GM19455 (cell line): ENCODE results near the gene SLC31A2.
"Not testable (repeated sequence)": the region's sequence is repeated elsewhere in the genome, so short reads cannot be mapped to it uniquely, and the experiment has no call there.

Experiments used
- ATAC-seq: cut with Tn5 transposase; IDR thresholded peaks from one replicate; pipeline ENCODE4 v1.9.1; 2021; ENCODE audit not compliant: unreplicated experiment

SLC31A2 gene

DNA sequence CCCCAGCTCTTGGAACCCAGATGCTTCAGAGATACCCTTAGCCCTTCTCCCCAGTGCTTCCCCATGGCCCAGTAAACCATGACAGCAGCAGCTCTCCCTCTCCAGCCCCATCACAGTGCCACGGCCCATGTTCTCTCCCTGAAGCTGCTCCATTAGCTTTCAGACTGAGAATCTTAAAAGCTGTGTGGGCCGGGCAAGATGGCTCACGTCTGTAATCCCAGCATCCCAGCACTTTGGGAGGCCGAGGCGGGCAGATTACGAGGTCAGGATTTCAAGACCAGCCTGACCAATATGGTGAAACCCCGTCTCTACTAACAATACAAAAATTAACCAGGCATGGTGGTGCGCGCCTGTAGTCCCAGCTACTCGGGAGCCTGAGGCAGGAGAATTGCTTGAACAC lies 1.2 kb upstream of the SLC31A2 start:
- ATAC-seq, result not testable (repeated sequence)

DNA sequence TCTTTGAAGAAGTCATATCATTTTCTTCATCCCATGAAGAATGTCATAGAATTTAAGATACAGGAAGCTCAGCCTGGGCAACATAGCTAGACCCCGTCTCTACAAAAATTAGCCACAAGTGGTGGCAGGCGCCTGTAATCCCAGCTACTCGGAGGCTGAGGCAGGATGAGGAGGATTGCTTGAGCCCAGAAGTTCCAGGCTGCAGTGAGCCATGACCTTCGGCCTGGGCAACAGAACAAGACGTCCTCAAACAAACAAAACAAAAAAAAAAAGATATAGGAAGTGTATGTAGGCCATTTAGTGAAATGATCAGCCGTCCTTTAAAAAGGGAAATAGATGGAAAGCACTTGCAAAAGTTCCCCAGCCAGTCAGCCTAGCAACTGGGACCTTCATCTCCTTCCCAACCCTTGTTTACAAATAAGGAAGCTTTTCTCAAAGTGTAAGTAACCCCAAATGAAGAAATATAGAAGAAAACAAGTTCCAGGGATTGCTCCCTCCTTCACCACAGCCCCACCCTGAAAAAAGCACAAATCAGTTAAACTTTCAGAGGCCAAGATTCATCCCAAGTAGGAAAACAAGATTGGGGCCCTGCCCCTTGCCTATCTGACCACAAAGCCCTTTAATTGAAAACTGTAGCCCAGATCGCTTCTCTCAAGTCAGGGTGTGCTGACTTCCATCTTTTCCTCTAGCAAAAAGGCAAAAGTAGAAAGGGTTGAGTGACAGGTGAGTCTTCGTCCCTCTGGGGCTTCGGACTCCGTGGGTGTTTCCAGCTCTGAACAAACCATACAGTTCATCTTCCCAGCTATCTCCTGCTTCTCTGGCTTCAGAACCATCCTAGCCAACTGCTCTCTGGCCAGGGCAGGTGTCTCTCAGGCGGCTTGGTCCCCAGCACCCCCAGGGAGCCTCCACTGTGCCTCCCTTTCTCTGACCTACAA lies 1.2 kb downstream of the SLC31A2 start:
- no peak for ATAC-seq

DNA sequence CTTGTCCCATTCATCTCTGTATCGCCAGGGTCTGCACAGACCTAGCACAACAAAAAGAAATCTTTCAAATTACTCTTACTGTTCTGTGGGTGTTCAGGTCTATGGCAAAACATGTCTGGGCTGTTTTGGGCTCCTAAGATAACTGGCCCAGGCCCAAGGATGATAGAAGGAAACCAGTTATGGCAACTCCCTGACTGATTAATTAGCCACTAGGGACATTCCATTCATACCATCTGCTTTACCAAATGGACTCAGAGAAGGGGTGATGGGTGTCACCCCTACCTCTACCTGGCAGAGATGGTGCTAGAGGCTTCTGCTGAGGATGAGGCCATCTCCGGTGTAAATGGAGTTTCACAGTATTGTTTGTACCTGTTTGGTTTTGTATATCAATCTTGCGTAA lies 1.9 kb downstream of the SLC31A2 start:
- no peak for ATAC-seq

DNA sequence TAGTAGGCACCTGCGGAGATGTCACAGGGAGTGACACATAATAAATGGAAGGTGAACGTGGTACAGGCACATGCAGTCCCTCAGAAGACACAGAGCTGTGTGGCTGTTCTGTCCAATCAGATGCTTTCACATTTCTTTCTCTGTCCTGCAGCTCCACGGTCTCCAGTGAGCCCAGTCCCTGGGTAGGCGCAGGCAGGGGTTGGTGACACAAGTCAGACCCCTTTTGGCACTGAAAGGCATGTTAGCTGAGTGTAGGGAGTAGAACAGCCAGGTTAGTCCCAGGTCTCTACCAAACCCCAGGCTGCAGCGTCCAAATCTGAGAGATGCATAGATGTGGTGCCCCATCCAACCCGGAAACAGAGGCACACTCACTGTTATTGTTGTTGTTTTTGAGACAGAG lies 2.8 kb downstream of the SLC31A2 start:
- ATAC-seq, result no peak

DNA sequence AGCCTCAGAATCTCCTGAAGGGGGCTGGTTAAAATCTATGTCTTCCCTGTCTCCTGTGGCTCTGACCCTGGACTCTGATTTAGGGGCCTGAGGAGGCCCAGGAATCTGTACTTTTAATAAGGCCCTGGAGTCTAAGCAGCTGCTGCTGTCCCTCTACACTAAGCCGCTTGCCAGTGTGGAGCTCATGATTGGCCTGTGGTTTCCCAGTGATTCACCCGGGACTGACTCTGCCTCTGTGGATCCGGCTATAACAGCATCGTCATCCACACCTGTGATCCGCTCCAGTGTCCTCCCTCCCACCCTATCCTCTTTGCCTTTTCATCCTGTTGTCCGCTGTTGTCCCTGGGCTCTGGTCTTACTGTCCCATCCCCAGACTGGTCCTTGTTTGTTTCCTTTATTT lies 3.7 kb downstream of the SLC31A2 start:
- no peak for ATAC-seq

DNA sequence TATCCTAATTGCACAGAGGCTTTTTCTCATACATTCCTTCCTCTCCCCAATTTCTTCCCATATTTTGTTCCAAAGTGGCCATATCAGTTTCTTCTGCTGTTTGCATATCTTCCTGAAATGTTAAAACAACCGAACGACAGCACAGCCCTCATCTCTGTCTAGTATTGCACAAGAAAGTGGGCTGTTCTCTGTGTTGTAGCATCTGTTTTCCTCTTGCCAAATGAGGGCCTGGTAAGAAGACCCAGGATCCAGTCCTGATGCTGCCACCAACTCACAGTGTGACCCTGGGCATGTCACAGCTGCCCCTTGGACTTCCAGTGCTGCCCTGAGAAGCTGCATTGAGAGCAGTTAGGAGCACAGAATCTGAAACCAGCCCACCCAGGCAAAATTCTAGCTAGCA lies 4.1 kb downstream of the SLC31A2 start:
- no peak for ATAC-seq

DNA sequence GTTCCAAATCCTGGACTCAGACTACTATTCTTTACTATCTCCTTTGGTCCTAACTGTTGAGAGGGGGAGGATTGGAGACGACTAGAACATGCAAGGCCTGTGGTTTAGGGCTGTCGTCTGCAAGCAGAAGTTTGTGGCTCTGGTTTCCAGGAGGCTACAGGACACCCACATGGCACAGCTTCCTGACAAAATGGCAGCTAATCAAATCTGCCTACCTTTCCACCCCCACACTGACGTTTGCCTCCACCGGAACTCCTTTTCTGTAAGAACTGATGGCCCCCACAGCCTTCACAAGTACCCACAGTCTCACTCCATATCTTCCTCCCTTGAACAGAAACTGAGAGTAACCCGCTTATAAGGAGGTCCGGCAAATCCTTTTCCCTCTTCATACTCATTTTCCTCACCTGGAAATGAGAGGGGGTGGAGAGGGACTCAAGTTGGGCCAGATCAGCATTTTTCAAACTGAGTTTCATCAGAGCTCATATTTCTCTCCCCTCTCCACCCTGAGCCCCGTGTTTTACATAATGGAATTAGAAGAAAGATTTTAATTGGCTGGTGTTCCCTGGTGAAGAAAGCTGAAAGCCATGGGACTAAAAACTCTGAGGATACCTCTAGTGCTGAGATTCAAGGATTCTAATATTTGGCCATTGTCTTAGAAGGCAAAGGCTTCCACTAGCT lies 5.2 kb downstream of the SLC31A2 start:
- ATAC-seq, result no peak

DNA sequence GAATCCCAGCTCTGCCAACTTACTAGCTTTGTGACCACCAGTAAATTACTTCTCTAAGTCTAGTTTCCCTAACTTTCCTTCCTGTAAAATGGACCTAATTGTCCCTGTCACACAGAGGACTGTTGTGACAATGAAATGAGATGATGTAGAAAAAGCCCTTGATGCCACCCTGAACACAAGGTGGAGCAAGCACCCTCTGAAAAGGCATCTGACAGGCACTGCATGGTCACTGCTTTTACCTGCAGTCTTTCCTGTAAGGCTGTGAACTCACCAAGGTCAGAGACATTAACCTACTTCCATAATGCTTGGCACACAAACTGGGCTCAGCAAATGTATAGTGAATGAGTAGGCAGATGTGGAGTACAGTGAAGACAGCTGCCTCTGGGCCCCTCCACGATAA lies 6.1 kb downstream of the SLC31A2 start:
- no peak for ATAC-seq

DNA sequence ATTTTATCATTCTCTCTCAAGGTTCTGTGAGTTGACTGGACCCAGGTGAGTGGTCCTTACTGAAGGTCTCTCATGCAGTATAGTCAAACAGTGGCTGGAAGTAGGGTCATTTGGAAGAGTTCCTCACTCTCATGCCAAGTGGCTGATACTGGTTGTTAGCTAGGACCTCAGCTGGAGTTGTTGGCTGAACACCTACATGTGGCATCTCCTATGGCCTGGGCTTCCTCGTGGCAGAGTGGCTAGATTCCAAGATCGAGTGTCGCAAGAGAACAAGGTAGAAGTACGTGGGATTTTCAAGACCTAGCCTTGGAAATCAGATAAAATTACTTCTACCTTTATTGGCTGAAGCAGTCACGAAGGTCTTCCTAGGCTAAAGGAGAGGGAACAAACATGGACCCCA lies 7.6 kb downstream of the SLC31A2 start:
- ATAC-seq, result no peak

DNA sequence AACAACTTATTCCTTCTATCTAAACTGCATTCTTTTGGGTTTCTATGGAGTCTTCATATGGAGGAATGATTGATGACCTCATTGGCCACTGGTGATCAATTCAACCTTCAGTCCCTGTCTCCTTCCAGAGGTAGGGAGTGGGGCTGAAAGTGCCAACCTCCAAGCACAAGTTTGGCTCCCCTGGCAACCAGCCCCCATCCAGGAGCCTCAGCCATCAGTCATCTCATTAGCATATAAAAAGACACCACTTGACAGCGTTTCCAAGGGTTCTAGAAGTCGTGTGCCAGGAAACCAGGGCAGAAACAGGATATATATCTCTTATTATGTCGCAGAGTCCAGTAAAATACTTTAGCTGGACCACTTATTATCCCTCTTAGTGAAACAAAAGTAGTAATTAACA lies 9.8 kb downstream of the SLC31A2 start:
- no peak for ATAC-seq

DNA sequence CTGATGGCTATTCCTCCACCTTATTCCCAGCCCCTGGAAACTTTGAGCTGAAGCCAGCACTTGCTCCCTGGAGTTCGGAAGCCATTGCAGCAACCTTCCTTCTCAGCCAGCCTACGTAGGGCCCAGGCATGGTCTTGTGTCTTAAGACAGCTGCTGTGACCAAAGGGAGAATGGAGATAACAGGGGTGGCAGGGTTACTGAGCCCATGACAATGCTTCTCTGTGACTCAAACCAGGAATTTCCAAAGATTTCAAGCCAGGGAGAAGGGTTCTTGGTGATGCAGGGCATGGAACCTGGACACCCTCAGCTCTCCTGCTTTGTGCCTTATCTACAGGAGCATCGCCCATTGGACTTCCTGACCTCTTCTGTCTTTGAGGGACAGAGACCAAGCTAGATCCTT lies 12.2 kb downstream of the SLC31A2 start:
- ATAC-seq, result no peak

DNA sequence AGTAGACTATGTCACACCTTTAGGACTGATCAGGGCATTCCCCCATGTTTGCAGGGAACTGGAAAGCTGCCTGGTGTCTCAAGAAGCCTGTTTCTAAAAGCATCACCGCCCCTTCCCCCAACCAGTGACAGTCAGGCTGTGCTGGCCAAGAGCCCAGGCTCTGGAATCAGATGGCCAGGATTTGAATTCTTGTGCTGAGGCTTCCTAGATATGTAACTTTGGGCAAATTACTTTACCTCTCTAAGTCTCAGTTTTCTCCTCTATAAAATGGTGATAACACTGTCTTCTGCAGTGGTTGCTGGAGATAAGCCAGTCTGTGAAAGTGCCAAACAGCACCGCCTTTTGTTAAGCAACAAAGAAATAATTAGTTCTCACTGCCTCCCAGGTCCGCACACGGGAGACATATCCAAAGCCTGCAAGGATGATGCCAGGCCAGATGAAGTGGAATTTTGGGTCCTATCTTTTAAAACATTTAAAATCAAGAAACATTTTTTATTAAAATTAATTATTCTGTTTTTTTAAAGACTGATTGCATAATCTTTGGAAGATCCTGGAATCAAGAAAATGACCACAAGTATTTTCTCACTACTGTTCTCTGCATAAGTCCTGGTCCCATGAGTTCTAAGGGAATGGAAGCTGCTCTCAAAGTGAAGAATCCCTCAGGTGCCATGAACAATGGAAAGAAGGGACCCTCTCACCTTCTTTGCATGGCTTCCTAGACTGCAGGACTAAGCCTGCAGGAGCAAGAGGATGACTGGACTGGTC lies 13.9 kb downstream of the SLC31A2 start:
- no peak for ATAC-seq

DNA sequence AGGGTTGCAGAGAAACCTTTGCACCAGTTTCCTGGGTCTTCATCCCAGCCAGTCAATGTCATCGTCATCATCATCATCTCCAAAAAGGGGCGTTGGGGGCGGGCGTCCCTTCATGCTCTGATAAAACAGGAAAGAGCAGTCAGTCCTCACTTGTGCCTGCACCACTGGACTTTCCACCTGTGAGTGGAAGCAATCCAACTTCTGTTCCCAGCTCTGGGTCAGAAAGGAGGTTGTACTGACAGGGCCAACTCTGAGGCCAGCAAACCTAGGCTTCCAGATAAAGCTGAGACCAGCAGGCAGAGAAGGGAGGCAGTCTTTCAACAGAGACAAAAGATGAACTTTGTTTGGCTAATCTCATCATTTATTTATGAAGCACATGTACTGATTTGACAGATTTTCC lies 15.2 kb downstream of the SLC31A2 start:
- no peak for ATAC-seq

DNA sequence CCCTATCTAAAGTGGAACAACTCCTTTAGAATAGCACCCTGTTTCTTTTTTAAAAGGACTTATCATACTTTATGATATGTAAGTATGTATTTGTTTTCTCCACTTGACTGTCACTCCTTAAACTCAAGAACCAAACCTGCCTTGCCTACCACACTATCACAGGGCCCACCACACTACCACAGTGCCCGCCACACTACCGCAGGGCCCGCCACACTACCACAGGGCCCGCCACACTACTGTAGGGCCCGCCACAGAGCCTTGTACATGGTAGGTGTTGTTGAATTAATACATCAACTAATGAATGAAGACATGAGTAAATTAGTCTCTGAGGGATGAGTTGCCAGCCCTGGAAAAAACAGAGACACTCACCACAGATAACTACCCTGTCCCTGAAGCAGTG lies 18.0 kb downstream of the SLC31A2 start:
- no peak for ATAC-seq

DNA sequence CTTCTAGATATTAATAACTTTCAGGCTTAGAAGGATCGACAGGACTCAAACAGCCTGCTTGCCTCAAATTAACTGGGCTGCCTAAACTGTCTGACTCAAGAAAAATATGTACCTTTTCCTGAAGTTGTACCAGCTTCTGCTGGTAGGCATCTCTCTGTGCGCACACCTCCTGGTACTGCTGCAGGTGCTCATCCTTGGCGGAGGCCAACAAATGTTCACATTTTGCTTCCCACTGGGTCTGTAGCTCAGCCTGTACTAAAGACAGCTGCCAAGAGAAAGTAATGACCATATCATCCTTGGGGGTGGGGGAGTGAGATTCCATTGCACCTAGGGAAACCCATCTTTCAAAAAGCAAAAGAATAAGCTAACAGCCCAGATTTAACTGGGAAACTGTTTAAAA lies 22.5 kb downstream of the SLC31A2 start:
- no peak for ATAC-seq

DNA sequence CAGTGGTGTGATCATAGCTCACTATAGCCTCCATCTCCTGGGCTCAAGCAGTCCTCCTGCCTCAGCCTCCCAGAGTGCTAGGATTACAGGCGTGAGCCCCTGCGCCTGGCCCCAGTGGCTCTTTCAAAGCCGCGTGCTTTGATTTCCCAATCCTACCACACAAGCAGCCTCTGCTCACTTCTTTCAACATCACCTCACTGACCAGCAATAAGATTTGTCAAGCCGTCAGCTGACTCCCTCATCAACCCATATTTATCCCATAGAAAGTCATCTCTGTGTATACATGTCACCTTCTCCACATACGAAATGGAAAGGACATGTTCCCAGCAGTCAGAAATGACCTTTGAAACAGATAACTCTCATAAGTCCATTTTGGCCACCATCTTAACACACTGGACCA lies 26.0 kb downstream of the SLC31A2 start:
- ATAC-seq, result no peak

DNA sequence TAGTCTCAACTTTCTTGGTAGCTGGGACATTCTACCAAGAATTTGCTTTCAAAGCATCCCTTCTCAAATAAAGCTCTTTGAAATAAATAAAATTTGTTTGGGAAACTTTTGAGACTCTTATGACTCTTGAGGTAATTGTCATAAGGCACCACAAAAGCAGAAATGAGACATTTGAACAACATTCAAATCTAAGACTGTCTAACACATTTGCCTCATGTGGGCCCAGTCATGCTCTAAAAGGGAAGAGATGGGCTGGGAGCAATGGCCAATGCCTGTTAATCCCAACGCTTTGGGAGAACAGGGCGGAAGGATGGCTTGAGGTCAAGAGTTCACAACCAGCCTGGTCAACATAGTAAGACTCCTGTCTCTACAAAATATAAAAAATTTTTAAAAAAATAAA lies 26.4 kb downstream of the SLC31A2 start:
- ATAC-seq, result no peak

DNA sequence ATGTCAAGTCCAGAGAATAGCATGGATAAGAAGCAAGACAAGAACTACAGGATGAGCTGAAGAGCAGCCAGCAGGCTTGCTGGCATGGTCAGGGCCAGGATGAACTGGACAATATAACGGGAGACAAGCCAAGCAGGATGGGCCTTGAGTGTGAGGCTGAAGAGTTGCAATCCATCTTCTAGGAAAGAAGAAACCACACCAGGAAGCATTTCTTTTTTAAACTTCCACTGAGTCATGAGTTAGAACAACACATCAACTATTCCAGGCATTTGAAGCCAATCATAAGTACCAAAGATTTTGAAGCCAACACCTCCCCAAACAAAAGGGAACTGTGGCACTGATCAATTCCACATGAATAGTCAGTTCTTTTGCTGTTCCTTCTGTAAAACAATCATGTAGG lies 27.3 kb downstream of the SLC31A2 start:
- ATAC-seq, result no peak

DNA sequence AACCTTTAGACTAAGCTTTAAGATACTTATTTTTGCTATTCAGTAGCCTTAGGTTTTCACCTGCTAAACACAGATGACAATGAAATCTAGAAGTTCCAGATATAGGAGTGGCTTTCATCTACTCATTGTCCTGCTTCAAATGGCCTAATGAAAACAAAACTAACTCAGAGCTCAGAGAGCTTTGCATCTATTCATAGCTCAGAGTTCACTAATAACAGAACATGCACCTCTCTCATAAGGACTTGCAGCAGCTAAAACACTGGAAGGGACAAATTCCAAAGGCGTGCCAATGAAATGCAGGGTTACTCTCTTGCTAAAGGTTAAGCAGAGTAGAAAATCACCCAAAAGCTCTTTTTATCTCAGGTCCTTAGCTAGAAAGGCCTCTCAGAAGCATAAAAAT lies 29.0 kb downstream of the SLC31A2 start:
- ATAC-seq, result no peak

DNA sequence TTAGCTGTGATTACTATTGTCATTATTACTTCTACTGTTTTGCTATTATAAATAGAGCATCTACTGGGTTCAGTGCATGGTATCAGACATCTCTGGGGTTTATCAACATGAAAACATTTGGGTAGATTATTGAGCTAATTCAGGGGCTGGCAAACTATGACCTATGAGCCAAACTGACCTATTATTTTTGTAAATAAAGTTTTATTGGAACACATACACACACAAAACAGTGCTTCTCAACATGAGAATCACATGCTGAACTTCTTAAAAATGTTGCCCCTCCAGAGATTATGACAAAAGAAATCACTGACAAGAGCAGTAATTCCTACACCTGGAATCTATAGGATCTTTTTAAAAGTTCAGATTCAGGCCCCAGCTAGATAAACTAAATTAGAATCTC lies 30.4 kb downstream of the SLC31A2 start:
- ATAC-seq, result no peak

DNA sequence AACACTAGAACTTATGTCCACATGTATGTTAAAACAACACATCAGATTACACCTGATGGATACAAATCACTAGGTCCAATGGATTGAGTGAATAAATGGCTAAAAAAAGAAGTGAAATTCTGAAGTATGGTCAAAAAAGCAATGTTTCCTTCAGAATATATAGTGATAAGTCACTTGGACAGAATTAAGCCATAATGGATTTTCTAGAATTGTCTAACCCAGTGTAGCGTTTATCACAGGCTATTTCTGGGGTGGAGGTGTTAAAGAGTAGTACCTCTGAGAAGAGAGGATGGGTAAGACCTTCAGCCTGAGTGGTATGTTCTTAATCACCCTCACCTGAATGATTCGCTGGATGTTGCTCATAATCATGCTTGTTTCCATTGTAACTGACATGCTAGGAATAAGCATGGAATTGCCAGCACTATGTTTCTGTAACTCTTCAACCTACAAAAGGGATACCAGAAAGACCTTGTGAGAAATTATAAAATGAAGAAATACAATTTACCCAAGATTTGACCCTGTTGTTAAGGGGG lies 33.2 kb downstream of the SLC31A2 start:
- ATAC-seq, result no peak

DNA sequence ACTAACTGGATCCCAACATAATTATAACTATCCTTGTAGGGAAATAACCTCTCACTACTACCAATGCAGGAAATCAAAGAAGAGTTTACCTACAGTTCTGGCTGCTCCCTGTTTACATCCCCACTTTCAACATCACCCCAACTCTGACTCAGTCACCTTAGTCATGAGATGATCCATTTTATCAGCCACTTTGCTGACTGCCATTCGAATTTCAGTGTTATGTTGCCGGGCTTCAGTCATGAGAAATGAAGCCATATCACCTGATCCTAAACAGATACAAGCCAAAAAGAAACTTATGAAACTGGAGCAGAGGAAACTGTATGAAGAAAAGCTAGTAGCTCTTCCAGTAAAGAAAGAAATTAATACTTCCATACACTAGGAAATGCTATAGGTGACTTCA lies 33.7 kb downstream of the SLC31A2 start:
- ATAC-seq, result no peak
